ENCODE results near the gene ETAA1.

The ETAA1 gene

DNA sequence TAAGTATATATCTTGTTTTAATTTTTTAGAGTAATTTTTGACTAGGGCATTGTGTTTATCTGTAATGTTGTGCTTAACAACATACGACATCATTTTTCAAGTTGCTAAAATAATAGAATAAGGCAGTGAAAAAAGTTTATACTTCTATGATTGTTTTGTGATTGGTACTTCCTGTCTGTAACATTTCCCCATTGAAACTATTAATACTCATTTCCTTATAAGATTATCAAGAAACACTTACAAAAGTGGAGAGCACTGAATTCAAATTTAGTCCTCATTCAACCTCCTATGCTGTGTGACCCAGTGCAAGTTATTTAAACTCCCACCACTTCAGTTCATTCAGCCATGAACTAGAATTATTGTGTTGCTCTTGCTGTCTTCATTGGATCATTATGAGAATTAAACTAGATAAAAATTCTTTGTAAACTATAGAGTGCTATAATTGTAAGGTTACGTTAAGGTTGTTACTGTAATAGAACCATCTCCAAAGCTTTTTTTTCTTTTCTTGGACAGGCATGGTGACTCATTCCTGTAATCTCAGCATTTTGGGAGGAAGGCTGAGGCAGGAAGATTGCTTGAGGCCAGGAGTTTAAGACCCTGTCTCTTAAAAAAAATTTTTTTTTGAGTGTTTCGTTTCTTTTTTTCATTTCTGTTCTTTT is 2.8 kb downstream of the ETAA1 start:
- Mint-ChIP-seq H3K4me1 (ENCODE audit: low read depth) (peaks cover 11% of the 10 kb centered on the region), H3K27me3 (no peaks in the 10 kb centered on the region), H3K36me3 (ENCODE audit: low read depth) (peaks cover 24% of the 10 kb centered on the region), H3K4me3 (no peak overlapping the region), H3K9me3 (no peaks in the 10 kb centered on the region), H3K27ac (no peak overlapping the region)
- intact Hi-C loops (cut with micrococcal nuclease) = loop anchor here (10.0 kb wide), 1 partner anchor 965 kb away; the partner anchor contains the start of gene MEIS1

DNA sequence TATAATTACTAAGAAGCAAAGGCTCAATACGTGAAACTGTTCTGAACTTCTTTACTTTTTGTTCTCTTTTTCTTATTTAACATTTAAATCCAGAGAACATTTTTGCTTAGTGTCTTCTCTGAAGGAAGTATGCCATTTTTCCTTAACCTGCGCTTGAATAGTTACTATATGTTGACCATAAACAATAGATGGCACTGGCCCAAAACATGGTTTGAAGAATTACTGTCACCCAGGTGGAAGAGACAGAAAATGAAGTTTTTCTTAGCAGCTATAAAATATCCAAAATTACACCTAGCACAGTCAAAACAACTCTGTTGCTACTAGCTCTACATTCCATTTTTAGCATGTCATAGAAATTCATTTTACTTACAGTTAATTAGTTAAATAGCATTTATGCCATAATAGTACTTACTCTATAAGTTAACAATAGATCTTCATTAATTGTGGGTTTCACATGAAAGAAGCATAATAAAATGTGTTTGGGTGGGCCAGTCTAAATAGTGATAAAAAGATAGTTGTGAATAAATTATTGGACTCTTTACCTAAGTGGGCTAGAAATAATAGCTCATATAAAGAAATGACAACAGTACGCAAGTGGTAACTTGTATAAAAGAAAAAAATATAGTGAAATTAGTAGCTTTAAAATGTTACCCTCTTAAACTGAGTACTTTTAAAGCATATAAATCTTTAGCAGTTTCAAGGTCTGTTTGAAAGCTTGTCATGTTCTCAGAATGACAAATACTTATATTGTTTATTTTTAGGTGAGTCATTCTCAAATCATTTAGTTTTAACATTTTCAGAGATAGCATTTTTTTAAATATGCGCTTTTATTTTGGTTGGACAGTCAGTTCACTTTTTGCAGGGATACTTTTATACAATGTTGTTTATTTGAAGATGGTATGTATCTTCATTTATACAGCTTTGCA is 3.7 kb downstream of the ETAA1 start:
- intact Hi-C loops (cut with micrococcal nuclease) = no loop called here
- no peaks in the 10 kb centered on the region for H3K9me3 Mint-ChIP-seq
- peaks cover 31% of the 10 kb centered on the region for H3K36me3 Mint-ChIP-seq (ENCODE audit: low read depth)
- H3K27me3 Mint-ChIP-seq = no peaks in the 10 kb centered on the region
- peaks cover 13% of the 10 kb centered on the region for H3K4me1 Mint-ChIP-seq (ENCODE audit: low read depth)
- H3K27ac Mint-ChIP-seq = no peak overlapping the region
- H3K4me3 Mint-ChIP-seq = no peak overlapping the region

DNA sequence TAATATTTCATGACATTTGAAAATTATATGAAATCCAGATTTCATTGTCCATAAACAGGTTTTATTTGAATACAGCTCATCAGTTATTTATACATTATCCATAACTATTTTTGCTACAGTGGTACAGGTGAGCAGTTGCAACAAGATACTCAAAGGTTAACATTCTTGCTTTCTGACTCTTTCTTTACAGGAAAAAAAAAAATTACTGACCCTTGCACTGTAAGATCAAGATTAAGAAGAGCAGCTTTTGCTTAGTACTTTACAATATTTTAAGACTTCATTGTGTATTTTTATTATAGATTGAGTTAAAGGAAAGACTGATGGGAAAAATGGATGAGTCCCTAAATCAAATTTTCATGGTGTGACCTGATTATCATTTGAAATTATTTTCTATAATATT is 11.2 kb downstream of the ETAA1 start:
- H3K27me3 Mint-ChIP-seq = no peaks in the 10 kb centered on the region
- intact Hi-C loops (cut with micrococcal nuclease) = no loop called here
- H3K36me3 Mint-ChIP-seq (ENCODE audit: low read depth) = peaks cover 47% of the 10 kb centered on the region
- H3K4me1 Mint-ChIP-seq (ENCODE audit: low read depth) = peaks cover 7% of the 10 kb centered on the region
- no peaks in the 10 kb centered on the region for H3K9me3 Mint-ChIP-seq
- H3K4me3 Mint-ChIP-seq = no peak overlapping the region
- H3K27ac Mint-ChIP-seq = no peak overlapping the region

DNA sequence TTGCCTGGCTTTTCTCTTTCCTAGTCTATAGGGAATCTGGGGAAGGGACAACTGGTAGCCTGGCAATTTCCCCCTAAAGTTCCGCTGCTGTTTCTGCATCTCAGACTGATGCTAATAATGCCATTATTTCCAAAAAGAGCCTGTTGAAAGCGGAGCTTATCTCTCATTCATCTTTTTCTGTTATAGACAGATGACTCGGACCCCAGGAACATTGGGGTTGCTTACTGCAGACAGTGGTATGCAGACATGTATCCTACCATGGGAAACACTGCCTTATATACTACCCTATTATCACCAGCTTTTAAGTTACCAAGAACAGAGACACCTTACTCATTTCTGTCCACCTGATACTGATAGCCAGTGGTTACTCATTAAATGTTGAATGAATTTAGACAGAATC is 15.3 kb downstream of the ETAA1 start:
- no peak overlapping the region for H3K4me3 Mint-ChIP-seq
- no peaks in the 10 kb centered on the region for H3K27me3 Mint-ChIP-seq
- no peaks in the 10 kb centered on the region for H3K4me1 Mint-ChIP-seq (ENCODE audit: low read depth)
- intact Hi-C loops (cut with micrococcal nuclease) = no loop called here
- no peak overlapping the region for H3K27ac Mint-ChIP-seq
- peaks cover 18% of the 10 kb centered on the region for H3K36me3 Mint-ChIP-seq (ENCODE audit: low read depth)
- no peaks in the 10 kb centered on the region for H3K9me3 Mint-ChIP-seq

DNA sequence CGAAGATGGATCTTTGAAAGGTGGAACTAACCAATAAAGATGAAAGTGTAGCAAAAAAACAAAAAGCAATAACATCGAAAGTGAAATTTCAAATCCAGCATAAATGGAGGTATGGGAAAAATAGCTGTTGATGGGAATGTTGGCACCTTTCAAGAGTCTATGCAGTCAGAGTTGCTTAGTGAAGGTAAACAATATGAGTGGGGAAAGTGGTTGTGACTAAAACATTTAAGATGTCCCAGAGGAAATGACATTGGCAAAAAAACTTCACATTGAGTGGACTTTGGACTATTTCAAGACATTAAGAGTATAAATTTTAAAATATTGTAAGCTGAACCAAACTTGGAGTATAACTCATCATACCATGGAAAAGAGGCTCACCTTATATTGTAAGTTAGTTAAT is 17.7 kb downstream of the ETAA1 start:
- Mint-ChIP-seq H3K9me3 (no peaks in the 10 kb centered on the region), H3K27ac (no peak overlapping the region), H3K27me3 (no peaks in the 10 kb centered on the region), H3K4me1 (ENCODE audit: low read depth) (no peaks in the 10 kb centered on the region), H3K36me3 (ENCODE audit: low read depth) (peaks cover 14% of the 10 kb centered on the region), H3K4me3 (no peak overlapping the region)
- intact Hi-C loops (cut with micrococcal nuclease) = no loop called here

DNA sequence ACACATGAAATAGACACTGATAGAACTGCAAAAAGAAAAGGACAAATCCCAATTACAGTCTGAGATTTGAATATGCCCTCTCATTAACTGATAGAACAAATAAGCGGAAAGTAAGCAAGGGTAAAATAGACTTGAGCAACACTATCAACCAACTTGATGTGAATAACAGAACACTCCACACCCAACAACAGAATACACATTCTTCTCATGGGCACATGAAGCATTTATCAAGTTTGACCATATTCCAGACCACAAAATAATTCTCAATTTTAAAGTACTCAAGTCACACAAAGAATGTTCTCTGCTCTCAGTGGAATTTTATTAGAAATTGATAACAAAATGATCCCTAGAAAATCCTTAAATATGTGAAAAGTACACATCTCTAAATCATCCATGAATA is 19.0 kb downstream of the ETAA1 start:
- Mint-ChIP-seq H3K4me3 (no peak overlapping the region), H3K27me3 (no peaks in the 10 kb centered on the region), H3K4me1 (ENCODE audit: low read depth) (no peaks in the 10 kb centered on the region), H3K27ac (no peak overlapping the region), H3K9me3 (no peaks in the 10 kb centered on the region), H3K36me3 (ENCODE audit: low read depth) (peaks cover 1% of the 10 kb centered on the region)
- intact Hi-C loops (cut with micrococcal nuclease) = no loop called here

DNA sequence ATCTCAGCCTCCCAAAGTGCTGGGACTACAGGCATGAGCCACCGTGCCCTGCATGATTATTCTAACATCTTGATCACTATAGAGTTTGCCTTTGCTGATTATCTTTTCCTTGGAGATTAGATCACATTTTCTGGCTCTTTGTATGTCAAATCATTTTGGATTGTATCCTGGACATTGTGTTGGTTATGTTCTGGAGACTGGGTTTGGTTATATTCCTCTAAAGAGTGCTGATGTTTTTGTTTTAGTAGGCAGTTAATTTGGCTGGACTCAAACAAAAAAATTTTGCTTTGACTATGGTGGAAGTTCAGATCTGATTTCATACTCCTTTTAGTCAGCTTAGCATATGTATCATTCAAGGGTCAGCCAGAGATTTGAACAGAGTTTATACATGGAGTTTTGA is 26.4 kb downstream of the ETAA1 start:
- no peak overlapping the region for H3K4me3 Mint-ChIP-seq
- H3K27ac Mint-ChIP-seq = no peak overlapping the region
- intact Hi-C loops (cut with micrococcal nuclease) = no loop called here
- H3K4me1 Mint-ChIP-seq (ENCODE audit: low read depth) = no peaks in the 10 kb centered on the region
- H3K36me3 Mint-ChIP-seq (ENCODE audit: low read depth) = no peaks in the 10 kb centered on the region
- H3K9me3 Mint-ChIP-seq = peaks cover 14% of the 10 kb centered on the region
- no peaks in the 10 kb centered on the region for H3K27me3 Mint-ChIP-seq

DNA sequence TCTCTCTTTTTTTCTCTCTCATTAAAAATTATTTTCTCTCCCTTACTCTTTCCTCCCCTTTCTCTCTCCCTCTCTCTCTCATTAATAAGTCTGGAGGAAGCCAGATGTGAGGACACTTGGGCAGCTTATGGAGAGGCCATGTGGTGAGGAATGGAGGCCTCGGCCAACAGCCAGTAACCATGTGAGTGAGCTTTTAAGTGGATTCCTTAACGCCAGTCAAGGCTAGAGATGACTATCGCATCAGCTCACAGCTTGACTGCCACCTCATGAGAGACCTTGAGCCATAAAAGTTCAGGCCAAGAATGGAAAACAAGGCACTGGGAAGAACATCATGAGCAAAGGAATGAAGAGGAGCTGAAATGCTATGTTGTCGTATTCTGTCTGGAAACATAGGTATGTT is 39.1 kb downstream of the ETAA1 start:
- Mint-ChIP-seq H3K4me1 (ENCODE audit: low read depth) (no peaks in the 10 kb centered on the region), H3K36me3 (ENCODE audit: low read depth) (no peaks in the 10 kb centered on the region), H3K27ac (no peak overlapping the region), H3K9me3 (peaks cover 13% of the 10 kb centered on the region), H3K4me3 (no peak overlapping the region), H3K27me3 (no peaks in the 10 kb centered on the region)
- intact Hi-C loops (cut with micrococcal nuclease) = no loop called here

DNA sequence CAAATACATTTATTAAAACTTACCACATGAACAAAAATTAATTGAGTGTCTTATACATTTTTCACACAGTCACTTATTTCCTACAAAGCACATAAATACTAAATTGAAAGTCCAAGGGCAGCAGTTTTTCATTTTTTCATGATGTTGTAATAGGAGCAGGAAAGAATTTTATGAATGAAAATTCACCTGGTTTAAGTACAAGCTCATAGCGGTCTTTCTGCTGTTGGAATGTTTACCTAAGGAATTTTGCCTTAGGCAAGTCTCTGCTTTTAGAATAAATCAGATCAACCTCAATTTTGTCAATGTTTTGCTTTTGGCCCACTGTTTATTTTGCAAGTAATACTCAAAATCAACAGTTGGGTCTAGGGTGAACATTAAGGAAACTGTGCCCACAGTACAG is 40.0 kb downstream of the ETAA1 start:
- H3K36me3 Mint-ChIP-seq (ENCODE audit: low read depth) = no peaks in the 10 kb centered on the region
- intact Hi-C loops (cut with micrococcal nuclease) = no loop called here
- no peak overlapping the region for H3K4me3 Mint-ChIP-seq
- H3K4me1 Mint-ChIP-seq (ENCODE audit: low read depth) = no peaks in the 10 kb centered on the region
- H3K27ac Mint-ChIP-seq = no peak overlapping the region
- peaks cover 12% of the 10 kb centered on the region for H3K9me3 Mint-ChIP-seq
- no peaks in the 10 kb centered on the region for H3K27me3 Mint-ChIP-seq

DNA sequence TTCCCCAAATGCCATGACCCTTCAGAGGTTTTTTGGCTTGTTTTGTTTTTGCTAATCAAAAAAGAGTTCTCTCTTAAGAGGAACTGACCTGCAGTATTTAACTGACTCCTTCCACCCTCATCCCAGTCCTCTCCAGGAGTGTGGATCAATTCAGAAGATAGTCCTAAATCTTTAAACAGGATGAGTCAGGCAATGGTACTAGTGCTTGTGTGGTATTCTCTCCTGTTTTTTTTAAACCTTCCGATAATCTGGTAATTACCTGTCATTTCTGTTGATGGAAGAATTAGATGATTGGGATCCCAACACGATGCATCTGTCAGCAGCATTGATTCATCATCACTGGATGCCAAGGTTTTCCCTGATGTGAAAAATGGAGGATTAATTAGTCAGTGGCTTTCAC is 41.2 kb downstream of the ETAA1 start:
- H3K27me3 Mint-ChIP-seq = no peaks in the 10 kb centered on the region
- peaks cover under 1% of the 10 kb centered on the region for H3K9me3 Mint-ChIP-seq
- no peak overlapping the region for H3K27ac Mint-ChIP-seq
- intact Hi-C loops (cut with micrococcal nuclease) = no loop called here
- no peaks in the 10 kb centered on the region for H3K4me1 Mint-ChIP-seq (ENCODE audit: low read depth)
- H3K36me3 Mint-ChIP-seq (ENCODE audit: low read depth) = no peaks in the 10 kb centered on the region
- H3K4me3 Mint-ChIP-seq = no peak overlapping the region

DNA sequence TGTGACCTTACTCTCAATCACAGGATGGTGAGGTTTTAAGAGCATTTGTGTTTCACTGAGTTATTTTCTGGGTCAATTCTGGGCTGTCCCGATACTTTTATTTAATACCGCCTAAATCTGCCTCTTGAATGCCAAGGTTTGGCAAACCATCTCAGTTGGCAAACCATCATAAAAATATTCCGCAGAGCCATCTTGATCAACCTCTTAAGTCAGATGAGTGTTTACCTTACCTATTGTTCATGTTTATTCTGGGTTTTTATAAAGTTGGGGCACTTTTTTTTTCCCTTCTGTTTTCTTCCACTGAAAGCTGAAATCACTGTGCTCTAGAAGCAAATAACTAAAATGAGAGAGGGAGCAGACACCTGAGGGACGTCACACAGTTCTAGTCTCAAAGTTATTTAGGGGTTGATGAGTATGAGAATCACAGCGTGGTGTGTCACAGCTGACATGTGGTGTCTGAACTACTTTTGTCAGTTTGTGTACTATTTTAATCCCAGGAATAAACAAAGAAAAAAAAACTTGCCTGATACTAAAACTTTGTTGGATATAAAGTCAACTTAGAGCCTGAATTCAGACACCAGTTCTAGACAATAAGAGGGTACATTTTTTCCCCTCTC is 48.6 kb downstream of the ETAA1 start:
- Mint-ChIP-seq H3K36me3 (ENCODE audit: low read depth) (no peaks in the 10 kb centered on the region), H3K4me3 (no peak overlapping the region), H3K4me1 (ENCODE audit: low read depth) (no peaks in the 10 kb centered on the region), H3K9me3 (no peaks in the 10 kb centered on the region), H3K27me3 (no peaks in the 10 kb centered on the region), H3K27ac (no peak overlapping the region)
- intact Hi-C loops (cut with micrococcal nuclease) = no loop called here

DNA sequence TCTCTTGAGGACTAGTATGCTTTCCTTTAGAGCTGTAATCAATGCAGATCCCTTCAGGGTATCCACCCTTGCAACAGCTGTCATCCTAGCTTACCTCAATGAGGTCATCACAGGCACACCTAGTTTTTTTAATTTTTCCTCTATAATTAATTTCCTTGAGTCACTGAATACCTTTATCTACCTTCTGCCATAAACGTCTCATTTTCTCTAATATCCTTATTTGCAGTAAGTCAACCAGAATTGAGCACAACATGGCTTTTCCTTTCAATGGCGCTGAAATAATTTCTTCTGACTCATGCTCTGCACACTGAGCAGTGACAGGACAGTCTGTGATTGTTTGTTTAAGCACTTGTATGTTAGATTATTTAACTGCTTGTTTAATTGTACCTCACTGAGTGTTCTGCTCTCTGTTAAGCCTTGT is 49.4 kb downstream of the ETAA1 start:
- H3K27ac Mint-ChIP-seq = no peak overlapping the region

DNA sequence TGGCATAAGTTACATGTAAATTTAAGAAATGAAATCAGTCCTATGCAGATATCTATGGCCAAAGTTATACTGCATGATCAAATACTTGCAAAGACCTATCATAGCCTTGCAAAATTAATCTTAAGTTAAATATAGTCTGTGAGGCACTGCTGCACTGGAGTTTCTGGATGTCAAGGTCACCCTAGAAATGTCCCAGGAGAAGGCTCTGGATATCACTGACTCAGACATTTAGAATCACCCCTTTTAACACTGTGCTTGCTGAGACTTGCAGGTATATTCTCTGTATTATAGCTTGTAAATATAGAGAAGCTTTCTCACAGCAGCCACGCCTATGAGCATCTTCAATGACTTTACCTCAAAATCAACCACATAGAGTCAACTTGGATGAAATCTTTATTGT is 51.5 kb downstream of the ETAA1 start:
- H3K36me3 Mint-ChIP-seq (ENCODE audit: low read depth) = no peaks in the 10 kb centered on the region
- no peaks in the 10 kb centered on the region for H3K9me3 Mint-ChIP-seq
- no peaks in the 10 kb centered on the region for H3K4me1 Mint-ChIP-seq (ENCODE audit: low read depth)
- H3K27me3 Mint-ChIP-seq = no peaks in the 10 kb centered on the region
- H3K4me3 Mint-ChIP-seq = no peak overlapping the region
- intact Hi-C loops (cut with micrococcal nuclease) = no loop called here
- no peak overlapping the region for H3K27ac Mint-ChIP-seq

More for the DNA sequence above, 49.4 kb downstream of the ETAA1 start:
- no peaks in the 10 kb centered on the region for H3K4me1 Mint-ChIP-seq (ENCODE audit: low read depth)
- no peaks in the 10 kb centered on the region for H3K27me3 Mint-ChIP-seq
- intact Hi-C loops (cut with micrococcal nuclease) = no loop called here
- H3K9me3 Mint-ChIP-seq = no peaks in the 10 kb centered on the region
- H3K36me3 Mint-ChIP-seq (ENCODE audit: low read depth) = no peaks in the 10 kb centered on the region
- no peak overlapping the region for H3K4me3 Mint-ChIP-seq

DNA sequence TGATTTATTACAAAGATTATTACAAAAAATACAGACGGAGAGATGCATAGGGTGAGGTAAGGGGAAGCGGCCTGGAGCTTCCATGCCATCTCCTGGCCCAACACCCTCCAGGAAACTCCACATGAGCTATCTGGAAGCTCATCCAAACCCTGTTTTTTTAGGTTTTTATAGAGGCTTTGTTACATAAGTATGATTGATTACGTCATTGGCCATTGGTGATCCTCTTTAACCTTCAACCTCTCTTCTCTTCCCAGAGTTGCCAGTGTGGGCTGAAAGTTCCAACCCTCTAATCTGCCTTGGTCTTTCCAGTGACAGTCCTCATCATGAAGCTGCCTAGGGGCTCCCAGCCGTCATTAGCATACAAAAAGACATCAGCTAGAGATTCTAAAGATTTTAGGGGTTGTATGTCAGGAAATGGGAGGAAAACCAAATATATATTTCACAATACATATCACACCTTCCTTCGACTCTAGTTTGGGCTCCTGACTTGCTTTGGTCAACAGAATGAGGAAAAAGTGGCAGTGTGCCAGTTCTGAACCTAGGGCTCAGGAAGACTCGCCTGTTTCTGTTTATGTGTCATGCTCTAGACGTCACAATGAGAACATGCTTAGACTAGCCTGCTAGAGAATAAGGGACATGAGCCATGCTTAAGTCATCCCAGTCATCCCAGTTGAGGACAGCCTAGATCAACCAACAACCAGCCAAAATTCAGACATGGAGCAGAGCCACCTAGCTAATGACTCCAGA is 54.1 kb downstream of the ETAA1 start:
- intact Hi-C loops (cut with micrococcal nuclease) = no loop called here

More for the DNA sequence above, 54.1 kb downstream of the ETAA1 start:
- Mint-ChIP-seq H3K27me3 (no peaks in the 10 kb centered on the region), H3K4me1 (ENCODE audit: low read depth) (no peaks in the 10 kb centered on the region), H3K36me3 (ENCODE audit: low read depth) (no peaks in the 10 kb centered on the region), H3K27ac (no peak overlapping the region), H3K4me3 (no peak overlapping the region), H3K9me3 (no peaks in the 10 kb centered on the region)
